SK-N-SH (cell line): ENCODE results near the gene SLC16A8. TPM values are rescaled to one million over a fixed set of nuclear protein-coding genes. Genes with fewer than 3 reads are reported as not detected.

Source experiments
- CTCF ChIA-PET: fragments of 300-600, 350-600 bp; formaldehyde crosslinking; extraction: SDS; loops from one replicate; lab custom pipeline; 2021; lab: Yijun Ruan, JAX
- POLR2A ChIA-PET: fragments of 350-600 bp; sonication (Branson Sonifier 250); formaldehyde crosslinking; extraction: SDS; loops from one replicate; lab custom pipeline; 2020; ENCODE audit warnings: antibody characterized with exemption, inconsistent platforms; lab: Yijun Ruan, JAX
- DNase-seq: peaks from one replicate; pipeline ENCODE4 v3.0.0; 2012
- H2AFZ ChIP-seq: fragments of 200-600 bp; sonication (generic); 2 replicates; pipeline ENCODE4 v1.8.1; 2016; ENCODE audit warnings: antibody characterized with exemption, mild to moderate bottlenecking, low read depth
- H3F3A ChIP-seq: fragments of 200-600 bp; sonication (generic); replicated peaks from 2 replicates; pipeline ENCODE3; 2016; ENCODE audit warnings: antibody characterized with exemption, mild to moderate bottlenecking; ENCODE audit not compliant: insufficient read depth
- H3K27ac ChIP-seq, 2 experiments: fragments of 200-500 bp in 1 of 2; fragments of 200-600 bp in 1 of 2; sonication (Bioruptor generic) in 1 of 2; sonication (generic), shearing (Covaris generic) in 1 of 2; 2 replicates each; pipeline versions ENCODE4 v1.5.1 to v1.6.1; 2014 to 2016; ENCODE audit warnings: low read depth in 2 of 2, inconsistent platforms in 1 of 2, low read length in 1 of 2, mild to moderate bottlenecking in 1 of 2, mixed read lengths in 1 of 2
- H3K27me3 ChIP-seq: fragments of 200-600 bp; sonication (generic), shearing (Covaris generic); 2 replicates; pipeline ENCODE4 v1.6.1; 2016; ENCODE audit warnings: mixed run types; ENCODE audit not compliant: insufficient read depth
- H3K36me3 ChIP-seq, 2 experiments: fragments of 200-500 bp in 1 of 2; fragments of 200-600 bp in 1 of 2; sonication (Bioruptor generic) in 1 of 2; sonication (generic) in 1 of 2; replicated peaks in 1 of 2; 2 replicates each; pipeline versions ENCODE3 to v1.5.1; 2014 to 2016; ENCODE audit warnings: low read length in 1 of 2, mild to moderate bottlenecking in 1 of 2; ENCODE audit not compliant: insufficient read depth in 2 of 2, control insufficient read depth in 1 of 2
- H3K4me1 ChIP-seq, 2 experiments: fragments of 200-500 bp in 1 of 2; fragments of 200-600 bp in 1 of 2; sonication (Bioruptor generic) in 1 of 2; sonication (generic), shearing (Covaris generic) in 1 of 2; 2 replicates each; pipeline versions ENCODE4 v1.5.1 to v1.6.1; 2014 to 2016; ENCODE audit warnings: low read depth in 1 of 2, low read length in 1 of 2, mixed run types in 1 of 2; ENCODE audit not compliant: insufficient read depth in 2 of 2, control insufficient read depth in 1 of 2
- H3K4me2 ChIP-seq: fragments of 200-600 bp; sonication (generic), shearing (Covaris generic); 2 replicates; pipeline ENCODE4 v1.6.1; 2017; ENCODE audit warnings: mixed run types
- H3K4me3 ChIP-seq, 2 experiments: fragments of 200-500 bp in 1 of 2; fragments of 200-600 bp in 1 of 2; sonication (Bioruptor generic) in 1 of 2; sonication (generic), shearing (Covaris generic) in 1 of 2; 2 replicates each; pipeline versions ENCODE4 v1.5.1 to v1.8.1; 2014 to 2016; ENCODE audit warnings: low read depth in 2 of 2, inconsistent platforms in 1 of 2, low read length in 1 of 2, mild to moderate bottlenecking in 1 of 2, mixed read lengths in 1 of 2, moderate library complexity in 1 of 2
- H3K79me2 ChIP-seq: fragments of 200-600 bp; sonication (generic); 2 replicates; pipeline ENCODE4 v1.8.1; 2017; ENCODE audit warnings: mild to moderate bottlenecking; ENCODE audit not compliant: insufficient read depth
- H3K9ac ChIP-seq: fragments of 200-600 bp; sonication (generic); 2 replicates; pipeline ENCODE4 v1.6.1; 2017; ENCODE audit warnings: mixed run types
- H3K9me2 ChIP-seq: fragments of 200-600 bp; sonication (generic); 2 replicates; pipeline ENCODE4 v1.6.1; 2017; ENCODE audit warnings: mixed run types
- H3K9me3 ChIP-seq: fragments of 200-600 bp; sonication (generic); 2 replicates; pipeline ENCODE4 v1.6.1; 2017; ENCODE audit warnings: mixed run types, mild to moderate bottlenecking, moderate library complexity
- H4K20me1 ChIP-seq: fragments of 200-600 bp; sonication (generic); 2 replicates; pipeline ENCODE4 v1.6.1; 2017; ENCODE audit warnings: mild to moderate bottlenecking, mixed run types; ENCODE audit not compliant: insufficient read depth
- EP300 ChIP-seq, 2 experiments: IDR thresholded peaks; 2 replicates each; pipeline versions ENCODE4 v1.4.0 to v1.6.1; 2012; ENCODE audit warnings: borderline replicate concordance in 1 of 2, low read depth in 1 of 2, low read length in 1 of 2
- EZH2phosphoT487 ChIP-seq: fragments of 200-600 bp; sonication (generic); IDR thresholded peaks from 2 replicates; pipeline ENCODE4 v1.6.1; 2017; ENCODE audit warnings: low read depth, mixed run types, mild to moderate bottlenecking, antibody characterized with exemption, moderate library complexity, borderline replicate concordance
- FOXJ3 ChIP-seq: sonication (generic); formaldehyde crosslinking; IDR thresholded peaks from 2 replicates; pipeline ENCODE4 v1.5.1; 2020; ENCODE audit warnings: mild to moderate bottlenecking, missing genetic modification reagents
- FOXM1 ChIP-seq: IDR thresholded peaks from 2 replicates; pipeline ENCODE4 v1.4.0; 2012; ENCODE audit warnings: low read depth, mild to moderate bottlenecking
- GABPA ChIP-seq: IDR thresholded peaks from 2 replicates; pipeline ENCODE4 v1.4.0; 2012; ENCODE audit warnings: low read depth, mild to moderate bottlenecking
- GATA2 ChIP-seq: sonication (generic); formaldehyde crosslinking; IDR thresholded peaks from 2 replicates; pipeline ENCODE4 v1.5.0; 2020; ENCODE audit warnings: mild to moderate bottlenecking, missing genetic modification reagents
- JUND ChIP-seq: IDR thresholded peaks from 2 replicates; pipeline ENCODE4 v1.4.0; 2012
- MEF2A ChIP-seq: IDR thresholded peaks from 2 replicates; pipeline ENCODE4 v1.4.0; 2012; ENCODE audit warnings: low read depth, borderline replicate concordance
- POLR2AphosphoS5 ChIP-seq: IDR thresholded peaks from 2 replicates; pipeline ENCODE4 v1.6.1; 2012; ENCODE audit warnings: low read depth, low read length
- RXRA ChIP-seq: IDR thresholded peaks from 2 replicates; pipeline ENCODE4 v1.4.0; 2012; ENCODE audit warnings: low read depth, mild to moderate bottlenecking, borderline replicate concordance
- SIN3A ChIP-seq: IDR thresholded peaks from 2 replicates; pipeline ENCODE4 v1.6.1; 2012; ENCODE audit warnings: low read depth, mild to moderate bottlenecking, low read length, moderate library complexity, borderline replicate concordance
- SMC3 ChIP-seq: IDR thresholded peaks from 2 replicates; pipeline ENCODE4 v1.6.1; 2012; ENCODE audit warnings: low read depth, low read length, improper control_type of control experiment
- TAF1 ChIP-seq: IDR thresholded peaks from 2 replicates; pipeline ENCODE4 v1.6.1; 2012; ENCODE audit warnings: low read depth, mild to moderate bottlenecking, low read length, moderate library complexity, borderline replicate concordance
- TCF12 ChIP-seq: IDR thresholded peaks from 2 replicates; pipeline ENCODE4 v1.4.0; 2012
- WGBS: methylation state at CpG from one replicate; pipeline ENCODE4 v1.1.6; 2017; ENCODE audit warnings: low lambda C conversion rate; 5-methylcytosine and 5-hydroxymethylcytosine counted together
- polyA plus RNA-seq, 3 experiments: library from polyadenylated mRNA; depleted of rRNA; stranded (reverse); fragments of >200 nt; gene quantifications; 2 replicates each; pipeline ENCODE4 v1.2.3, GENCODE V29; 2012
- TF ChIP-seq, protein P1 (sequence below): IDR thresholded peaks from 2 replicates; pipeline ENCODE4 v1.6.1; 2012; ENCODE audit warnings: mild to moderate bottlenecking, low read depth, low read length, moderate library complexity
- TF ChIP-seq, protein P2 (sequence below): IDR thresholded peaks from 2 replicates; pipeline ENCODE4 v1.4.0; 2012; ENCODE audit warnings: low read depth, borderline replicate concordance
- TF ChIP-seq, protein P3 (sequence below): fragments of 150-350 bp; IDR thresholded peaks from 2 replicates; pipeline ENCODE4 v1.6.1; 2016; ENCODE audit warnings: mild to moderate bottlenecking, low read depth, low read length
- TF ChIP-seq, protein P4 (sequence below): fragments of 200-600 bp; sonication (generic); IDR thresholded peaks from 2 replicates; pipeline ENCODE4 v1.6.1; 2017; ENCODE audit warnings: antibody characterized with exemption, mild to moderate bottlenecking, moderate library complexity
- TF ChIP-seq, protein P5 (sequence below): IDR thresholded peaks from 2 replicates; pipeline ENCODE4 v1.4.0; 2012; ENCODE audit warnings: low read depth, borderline replicate concordance
- TF ChIP-seq, protein P6 (sequence below): fragments of 150-350 bp; IDR thresholded peaks from 2 replicates; pipeline ENCODE4 v1.6.1; 2017; ENCODE audit warnings: antibody characterized with exemption, low read length, low read depth, borderline replicate concordance

SLC16A8 gene
- polyA plus RNA-seq, 1 of the 3 experiments (the other 2 are of a cell fraction) = not detected

DNA sequence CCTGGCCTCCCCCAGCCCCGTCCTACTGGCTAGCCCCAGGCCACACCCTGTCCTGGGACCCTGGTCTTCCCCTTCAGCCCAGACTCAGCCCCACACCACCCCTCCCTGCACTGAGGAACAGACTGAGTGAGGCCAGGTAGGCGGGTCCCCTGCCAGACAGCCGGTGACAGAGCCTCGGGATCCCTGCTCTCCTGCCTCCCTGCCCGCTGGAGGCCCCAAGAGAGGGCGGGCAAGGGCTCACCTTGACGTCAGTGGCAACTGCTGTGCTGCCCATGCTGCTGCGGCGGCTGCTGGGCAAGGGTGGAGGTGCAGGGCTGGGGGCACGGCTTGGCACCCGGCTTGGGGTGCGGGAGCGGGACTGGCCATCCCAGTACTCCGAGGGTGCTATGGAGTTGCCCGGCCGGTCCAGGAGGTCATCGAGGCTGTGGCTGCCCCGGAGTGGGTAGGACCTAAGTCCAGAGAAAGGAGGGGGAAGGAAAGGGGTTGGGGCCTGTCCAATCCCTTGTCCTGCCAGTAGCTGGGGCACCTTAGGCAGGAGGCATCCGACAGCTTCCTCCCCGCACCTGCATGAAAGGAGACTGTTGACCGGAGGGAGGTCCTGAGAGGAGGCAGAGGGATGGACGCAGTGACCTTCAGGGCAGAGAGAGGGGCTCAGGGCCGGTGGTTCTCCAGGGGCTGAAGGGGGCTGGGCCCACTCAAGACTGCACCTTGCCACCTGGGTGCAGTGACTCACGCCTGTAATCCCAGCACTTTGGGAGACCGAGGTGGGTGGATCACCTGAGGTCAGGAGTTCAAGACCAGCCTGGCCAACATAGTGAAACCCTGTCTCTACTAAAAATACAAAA is 2.2 kb upstream of the SLC16A8 start:
- Histone ChIP-seq H3K27me3 (no peaks in the 10 kb centered on the region), H3F3A (no peaks in the 10 kb centered on the region), H3K9me3 (no peaks in the 10 kb centered on the region), H2AFZ (no peak overlapping the region), H3K9ac (no peak overlapping the region), H4K20me1 (no peaks in the 10 kb centered on the region), H3K36me3 (no peaks in the 10 kb centered on the region), H3K4me3 (no peak overlapping the region), H3K4me2 (no peak overlapping the region), H3K9me2 (no peaks in the 10 kb centered on the region), H3K27ac (no peak overlapping the region), H3K4me1 (peaks cover 0 to 2% of the 10 kb centered on the region in 2 experiments; a peak in 1 of 4 replicates), H3K79me2 (no peaks in the 10 kb centered on the region)
- 96% methylated on average over 4 of the region's 25 CpGs for WGBS
- ChIA-PET POLR2A (no interaction called here), CTCF (no interaction called here)
- DNase-seq = no peak
- no peak for TF ChIP-seq EP300 (IDR thresholded peaks at IDR 0.05; ENCODE audit: borderline replicate concordance in 1 of 2, low read depth in 1 of 2, low read length in 1 of 2)
- TF ChIP-seq, protein P1, sequence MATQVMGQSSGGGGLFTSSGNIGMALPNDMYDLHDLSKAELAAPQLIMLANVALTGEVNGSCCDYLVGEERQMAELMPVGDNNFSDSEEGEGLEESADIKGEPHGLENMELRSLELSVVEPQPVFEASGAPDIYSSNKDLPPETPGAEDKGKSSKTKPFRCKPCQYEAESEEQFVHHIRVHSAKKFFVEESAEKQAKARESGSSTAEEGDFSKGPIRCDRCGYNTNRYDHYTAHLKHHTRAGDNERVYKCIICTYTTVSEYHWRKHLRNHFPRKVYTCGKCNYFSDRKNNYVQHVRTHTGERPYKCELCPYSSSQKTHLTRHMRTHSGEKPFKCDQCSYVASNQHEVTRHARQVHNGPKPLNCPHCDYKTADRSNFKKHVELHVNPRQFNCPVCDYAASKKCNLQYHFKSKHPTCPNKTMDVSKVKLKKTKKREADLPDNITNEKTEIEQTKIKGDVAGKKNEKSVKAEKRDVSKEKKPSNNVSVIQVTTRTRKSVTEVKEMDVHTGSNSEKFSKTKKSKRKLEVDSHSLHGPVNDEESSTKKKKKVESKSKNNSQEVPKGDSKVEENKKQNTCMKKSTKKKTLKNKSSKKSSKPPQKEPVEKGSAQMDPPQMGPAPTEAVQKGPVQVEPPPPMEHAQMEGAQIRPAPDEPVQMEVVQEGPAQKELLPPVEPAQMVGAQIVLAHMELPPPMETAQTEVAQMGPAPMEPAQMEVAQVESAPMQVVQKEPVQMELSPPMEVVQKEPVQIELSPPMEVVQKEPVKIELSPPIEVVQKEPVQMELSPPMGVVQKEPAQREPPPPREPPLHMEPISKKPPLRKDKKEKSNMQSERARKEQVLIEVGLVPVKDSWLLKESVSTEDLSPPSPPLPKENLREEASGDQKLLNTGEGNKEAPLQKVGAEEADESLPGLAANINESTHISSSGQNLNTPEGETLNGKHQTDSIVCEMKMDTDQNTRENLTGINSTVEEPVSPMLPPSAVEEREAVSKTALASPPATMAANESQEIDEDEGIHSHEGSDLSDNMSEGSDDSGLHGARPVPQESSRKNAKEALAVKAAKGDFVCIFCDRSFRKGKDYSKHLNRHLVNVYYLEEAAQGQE = no peak
- no peak for TF ChIP-seq MEF2A
- no peak for TF ChIP-seq FOXJ3 (CRISPR knock-in tag)
- TF ChIP-seq, protein P2, sequence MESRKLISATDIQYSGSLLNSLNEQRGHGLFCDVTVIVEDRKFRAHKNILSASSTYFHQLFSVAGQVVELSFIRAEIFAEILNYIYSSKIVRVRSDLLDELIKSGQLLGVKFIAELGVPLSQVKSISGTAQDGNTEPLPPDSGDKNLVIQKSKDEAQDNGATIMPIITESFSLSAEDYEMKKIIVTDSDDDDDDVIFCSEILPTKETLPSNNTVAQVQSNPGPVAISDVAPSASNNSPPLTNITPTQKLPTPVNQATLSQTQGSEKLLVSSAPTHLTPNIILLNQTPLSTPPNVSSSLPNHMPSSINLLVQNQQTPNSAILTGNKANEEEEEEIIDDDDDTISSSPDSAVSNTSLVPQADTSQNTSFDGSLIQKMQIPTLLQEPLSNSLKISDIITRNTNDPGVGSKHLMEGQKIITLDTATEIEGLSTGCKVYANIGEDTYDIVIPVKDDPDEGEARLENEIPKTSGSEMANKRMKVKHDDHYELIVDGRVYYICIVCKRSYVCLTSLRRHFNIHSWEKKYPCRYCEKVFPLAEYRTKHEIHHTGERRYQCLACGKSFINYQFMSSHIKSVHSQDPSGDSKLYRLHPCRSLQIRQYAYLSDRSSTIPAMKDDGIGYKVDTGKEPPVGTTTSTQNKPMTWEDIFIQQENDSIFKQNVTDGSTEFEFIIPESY = no peak
- TF ChIP-seq, protein P3, sequence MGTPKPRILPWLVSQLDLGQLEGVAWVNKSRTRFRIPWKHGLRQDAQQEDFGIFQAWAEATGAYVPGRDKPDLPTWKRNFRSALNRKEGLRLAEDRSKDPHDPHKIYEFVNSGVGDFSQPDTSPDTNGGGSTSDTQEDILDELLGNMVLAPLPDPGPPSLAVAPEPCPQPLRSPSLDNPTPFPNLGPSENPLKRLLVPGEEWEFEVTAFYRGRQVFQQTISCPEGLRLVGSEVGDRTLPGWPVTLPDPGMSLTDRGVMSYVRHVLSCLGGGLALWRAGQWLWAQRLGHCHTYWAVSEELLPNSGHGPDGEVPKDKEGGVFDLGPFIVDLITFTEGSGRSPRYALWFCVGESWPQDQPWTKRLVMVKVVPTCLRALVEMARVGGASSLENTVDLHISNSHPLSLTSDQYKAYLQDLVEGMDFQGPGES = no peak
- no peak for TF ChIP-seq GABPA
- no peak for TF ChIP-seq EZH2phosphoT487
- TF ChIP-seq TCF12 = no peak
- TF ChIP-seq, protein P4, sequence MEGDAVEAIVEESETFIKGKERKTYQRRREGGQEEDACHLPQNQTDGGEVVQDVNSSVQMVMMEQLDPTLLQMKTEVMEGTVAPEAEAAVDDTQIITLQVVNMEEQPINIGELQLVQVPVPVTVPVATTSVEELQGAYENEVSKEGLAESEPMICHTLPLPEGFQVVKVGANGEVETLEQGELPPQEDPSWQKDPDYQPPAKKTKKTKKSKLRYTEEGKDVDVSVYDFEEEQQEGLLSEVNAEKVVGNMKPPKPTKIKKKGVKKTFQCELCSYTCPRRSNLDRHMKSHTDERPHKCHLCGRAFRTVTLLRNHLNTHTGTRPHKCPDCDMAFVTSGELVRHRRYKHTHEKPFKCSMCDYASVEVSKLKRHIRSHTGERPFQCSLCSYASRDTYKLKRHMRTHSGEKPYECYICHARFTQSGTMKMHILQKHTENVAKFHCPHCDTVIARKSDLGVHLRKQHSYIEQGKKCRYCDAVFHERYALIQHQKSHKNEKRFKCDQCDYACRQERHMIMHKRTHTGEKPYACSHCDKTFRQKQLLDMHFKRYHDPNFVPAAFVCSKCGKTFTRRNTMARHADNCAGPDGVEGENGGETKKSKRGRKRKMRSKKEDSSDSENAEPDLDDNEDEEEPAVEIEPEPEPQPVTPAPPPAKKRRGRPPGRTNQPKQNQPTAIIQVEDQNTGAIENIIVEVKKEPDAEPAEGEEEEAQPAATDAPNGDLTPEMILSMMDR = no peak
- no peak for TF ChIP-seq GATA2 (CRISPR knock-in tag)
- no peak for TF ChIP-seq SIN3A
- TF ChIP-seq FOXM1 = no peak
- TF ChIP-seq POLR2AphosphoS5 = no peak
- no peak for TF ChIP-seq TAF1
- no peak for TF ChIP-seq JUND
- TF ChIP-seq, protein P5, sequence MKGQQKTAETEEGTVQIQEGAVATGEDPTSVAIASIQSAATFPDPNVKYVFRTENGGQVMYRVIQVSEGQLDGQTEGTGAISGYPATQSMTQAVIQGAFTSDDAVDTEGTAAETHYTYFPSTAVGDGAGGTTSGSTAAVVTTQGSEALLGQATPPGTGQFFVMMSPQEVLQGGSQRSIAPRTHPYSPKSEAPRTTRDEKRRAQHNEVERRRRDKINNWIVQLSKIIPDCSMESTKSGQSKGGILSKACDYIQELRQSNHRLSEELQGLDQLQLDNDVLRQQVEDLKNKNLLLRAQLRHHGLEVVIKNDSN = no peak
- TF ChIP-seq RXRA = no peak
- TF ChIP-seq, protein P6, sequence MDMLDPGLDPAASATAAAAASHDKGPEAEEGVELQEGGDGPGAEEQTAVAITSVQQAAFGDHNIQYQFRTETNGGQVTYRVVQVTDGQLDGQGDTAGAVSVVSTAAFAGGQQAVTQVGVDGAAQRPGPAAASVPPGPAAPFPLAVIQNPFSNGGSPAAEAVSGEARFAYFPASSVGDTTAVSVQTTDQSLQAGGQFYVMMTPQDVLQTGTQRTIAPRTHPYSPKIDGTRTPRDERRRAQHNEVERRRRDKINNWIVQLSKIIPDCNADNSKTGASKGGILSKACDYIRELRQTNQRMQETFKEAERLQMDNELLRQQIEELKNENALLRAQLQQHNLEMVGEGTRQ = no peak
- no peak for TF ChIP-seq SMC3
